ENCODE data around the gene JPT2.

- no peak for TF ChIP-seq CTCF (conservative IDR thresholded peaks at IDR 0.05; ENCODE audit: low read depth, low read length)
- no peak for TF ChIP-seq EZH2 (IDR thresholded peaks at IDR 0.05; ENCODE audit: borderline replicate concordance, low read depth, low read length, poor library complexity, severe bottlenecking)
These were observed 34.6 kb upstream of the JPT2 start for GRCh38 chr16:1643521-1643920.

Measured in A673 (cell line).